HepG2 (cell line): Measurements from ENCODE around the gene C2orf81. TPM values are rescaled to one million over a fixed set of nuclear protein-coding genes. Genes with fewer than 3 reads are reported as not detected.

Source experiments
- ATAC-seq: fragments of 200-7000 bp; cut with Tn5 transposase; 3 replicates; pipeline ENCODE4 v1.9.1; 2020; ENCODE audit warnings: mild to moderate bottlenecking, moderate library complexity
- BruUV-seq: library from RNA; stranded (reverse); fragments of 400-500 nt; replicated peaks from 2 replicates; lab custom pipeline; 2021; lab: Mats Ljungman, UMichigan
- CTCF ChIA-PET: fragments of 300-600 bp; formaldehyde crosslinking; extraction: SDS; loops from one replicate; lab custom pipeline; 2021; ENCODE audit warnings: low total read pairs, inconsistent platforms, low intra/inter-chr PET ratio; lab: Yijun Ruan, JAX
- POLR2A ChIA-PET: fragments of 350-600 bp; sonication (Branson Sonifier 250); formaldehyde crosslinking; loops from one replicate; lab custom pipeline; 2020; ENCODE audit warnings: antibody characterized with exemption, inconsistent platforms; lab: Yijun Ruan, JAX
- DNase-seq: peaks from one replicate; pipeline ENCODE4 v3.0.0-alpha.2; 2015; ENCODE audit warnings: low spot score
- FAIRE-seq: peaks from 3 replicates; lab custom pipeline; 2011; peaks lifted over from hg19 to GRCh38; lab: Jason Lieb, UNC
- H2AFZ ChIP-seq: one replicate; pipeline ENCODE4 v1.6.1; 2011; ENCODE audit warnings: low read length, inconsistent platforms
- H3K27ac ChIP-seq: fragments of 300-600 bp; 3 replicates; pipeline ENCODE4 v1.8.0; 2011; ENCODE audit warnings: mixed run types, mild to moderate bottlenecking, mixed read lengths, low read length, inconsistent platforms; ENCODE audit not compliant: insufficient read depth; ENCODE audit errors: extremely low read length
- H3K27me3 ChIP-seq, 2 experiments: fragments of 200-600 bp in 1 of 2; 2 replicates in 1 of 2; 3 replicates in 1 of 2; pipeline versions ENCODE4 v1.6.0 to v1.8.0; 2011; ENCODE audit warnings: low read length in 2 of 2, mild to moderate bottlenecking in 2 of 2, moderate library complexity in 2 of 2, inconsistent platforms in 1 of 2; ENCODE audit not compliant: insufficient read depth in 2 of 2, control insufficient read depth in 1 of 2
- H3K36me3 ChIP-seq, 2 experiments: fragments of 200-600 bp in 1 of 2; replicated peaks in 1 of 2; 2 replicates in 1 of 2; 3 replicates in 1 of 2; pipeline versions ENCODE4 v1.5.1 to v1.8.0; 2011; ENCODE audit warnings: low read length in 2 of 2, inconsistent platforms in 1 of 2; ENCODE audit not compliant: insufficient read depth in 2 of 2, control insufficient read depth in 1 of 2
- H3K4me1 ChIP-seq: 2 replicates; pipeline ENCODE4 v1.5.1; 2012; ENCODE audit warnings: low read length, inconsistent platforms; ENCODE audit not compliant: insufficient read depth
- H3K4me2 ChIP-seq: 2 replicates; pipeline ENCODE4 v1.6.0; 2011; ENCODE audit warnings: low read depth, low read length, inconsistent platforms
- H3K4me3 ChIP-seq, 3 experiments: fragments of 200-600 bp in 1 of 3; sonication (generic), shearing (Covaris generic) in 1 of 3; replicated peaks in 1 of 3; 2 replicates each; pipeline ENCODE4 v1.5.1; 2011 to 2016; ENCODE audit warnings: low read length in 3 of 3, inconsistent platforms in 2 of 3, low read depth in 2 of 3, mild to moderate bottlenecking in 2 of 3, control low read depth in 1 of 3, mixed read lengths in 1 of 3; ENCODE audit not compliant: insufficient read depth in 1 of 3
- H3K79me2 ChIP-seq: one replicate; pipeline ENCODE4 v1.6.1; 2011; ENCODE audit warnings: low read length, inconsistent platforms; ENCODE audit not compliant: insufficient read depth
- H3K9ac ChIP-seq: 2 replicates; pipeline ENCODE4 v1.6.0; 2011; ENCODE audit warnings: mild to moderate bottlenecking, low read depth, low read length, inconsistent platforms; ENCODE audit not compliant: insufficient read depth
- H3K9me3 ChIP-seq: 2 replicates; pipeline ENCODE4 v1.5.1; 2012; ENCODE audit warnings: mild to moderate bottlenecking, low read length
- H4K20me1 ChIP-seq: 2 replicates; pipeline ENCODE4 v1.6.0; 2011; ENCODE audit warnings: inconsistent platforms, mild to moderate bottlenecking, low read length, moderate library complexity; ENCODE audit not compliant: insufficient read depth
- ATF1 ChIP-seq: IDR thresholded peaks from 2 replicates; pipeline ENCODE4 v1.6.1; 2016; ENCODE audit warnings: mild to moderate bottlenecking, control low read depth
- HDAC2 ChIP-seq: sonication (generic); formaldehyde crosslinking; IDR thresholded peaks from 2 replicates; pipeline ENCODE4 v1.4.0; 2020; ENCODE audit warnings: missing genetic modification reagents
- MYNN ChIP-seq: sonication (generic); formaldehyde crosslinking; IDR thresholded peaks from 2 replicates; pipeline ENCODE4 v1.4.0; 2020; ENCODE audit warnings: mild to moderate bottlenecking, low read depth, missing genetic modification reagents
- NFE2 ChIP-seq: sonication (generic); formaldehyde crosslinking; IDR thresholded peaks from 2 replicates; pipeline ENCODE4 v1.4.0; 2020; ENCODE audit warnings: missing genetic modification reagents
- NFE2L2 ChIP-seq: fragments of 150-350 bp; IDR thresholded peaks from 2 replicates; pipeline ENCODE4 v1.6.1; 2014; ENCODE audit warnings: low read length
- POLR2A ChIP-seq, 2 experiments: IDR thresholded peaks; 2 replicates each; pipeline ENCODE4 v1.6.1; 2011; ENCODE audit warnings: low read depth in 2 of 2, low read length in 2 of 2, mild to moderate bottlenecking in 1 of 2, moderate library complexity in 1 of 2; ENCODE audit not compliant: insufficient read depth in 1 of 2
- POLR2AphosphoS5 ChIP-seq: IDR thresholded peaks from 2 replicates; pipeline ENCODE4 v1.6.1; 2012; ENCODE audit warnings: low read depth, low read length
- TBP ChIP-seq: sonication (generic); formaldehyde crosslinking; IDR thresholded peaks from 2 replicates; pipeline ENCODE4 v1.5.0; 2020; ENCODE audit warnings: missing genetic modification reagents
- UBTF ChIP-seq: sonication (generic); formaldehyde crosslinking; IDR thresholded peaks from 2 replicates; pipeline ENCODE4 v1.4.0; 2020; ENCODE audit warnings: mild to moderate bottlenecking, missing genetic modification reagents
- USF2 ChIP-seq, 2 experiments: sonication (generic) in 1 of 2; formaldehyde crosslinking in 1 of 2; IDR thresholded peaks; 2 replicates each; pipeline versions ENCODE4 v1.5.1 to v1.6.1; 2011 to 2020; ENCODE audit warnings: borderline replicate concordance in 1 of 2, low read depth in 1 of 2, low read length in 1 of 2, mild to moderate bottlenecking in 1 of 2, missing genetic modification reagents in 1 of 2, moderate library complexity in 1 of 2
- ZNF124 ChIP-seq: sonication (generic); formaldehyde crosslinking; IDR thresholded peaks from 2 replicates; pipeline ENCODE4 v1.4.0; 2020; ENCODE audit warnings: missing genetic modification reagents
- ZNF343 ChIP-seq: sonication (generic); formaldehyde crosslinking; IDR thresholded peaks from 2 replicates; pipeline ENCODE4 v1.4.0; 2020; ENCODE audit warnings: mild to moderate bottlenecking, missing genetic modification reagents
- ZNF570 ChIP-seq: sonication (generic); formaldehyde crosslinking; IDR thresholded peaks from 2 replicates; pipeline ENCODE4 v1.4.0; 2020; ENCODE audit warnings: mild to moderate bottlenecking, missing genetic modification reagents, borderline replicate concordance
- WGBS: methylation state at CpG from one replicate; pipeline ENCODE4 v1.1.6; 2017; ENCODE audit warnings: low lambda C conversion rate; 5-methylcytosine and 5-hydroxymethylcytosine counted together
- in situ Hi-C: cut with HindIII; loops from 2 replicates; pipeline ENCODE4 v1.10.0; 2017; ENCODE audit warnings: low pct_unique_long_range_greater_than_20kb; ENCODE audit not compliant: extremely low pct_ligation_motif_present
- intact Hi-C: fragments of 100-400 bp; cut with micrococcal nuclease; formaldehyde crosslinking; loops from one replicate; pipeline ENCODE4 v1.10.0; 2022; ENCODE audit not compliant: unreplicated experiment
- polyA plus RNA-seq, 8 experiments: library from polyadenylated mRNA; depleted of rRNA in 3 of 8; stranded (reverse) in 7 of 8; unstranded in 1 of 8; fragments of >200 nt; fragmentation: Illumina TruSeq in 4 of 8; extraction: Trizol in 4 of 8; gene quantifications; 2 replicates each; pipeline versions ENCODE4 v1.2.1 to v1.2.3, GENCODE V29; 2011 to 2016; ENCODE audit warnings: low read depth in 4 of 8, missing spikeins in 1 of 8, mixed read lengths in 1 of 8; ENCODE audit not compliant: insufficient read depth in 1 of 8
- total RNA-seq, 5 experiments: library from RNA; depleted of rRNA; stranded (reverse); fragments of >200 nt; fragmentation: Illumina TruSeq; extraction: Trizol; gene quantifications; 2 replicates each; pipeline ENCODE4 v1.2.3, GENCODE V29; 2016; ENCODE audit warnings: low read depth in 1 of 5

Gene C2orf81
- total and polyA plus RNA-seq, 2 of the 13 experiments (the other 11 are each of a cell fraction or from before 2014, with no cell fraction given): 0.15 to 0.17 TPM

- Histone ChIP-seq H3K9ac (no peak overlapping the region), H3K4me3 (no peak overlapping the region), H2AFZ (no peak overlapping the region), H3K4me1 (peaks cover 91% of the 10 kb centered on the region), H3K79me2 (peaks cover 10% of the 10 kb centered on the region), H3K27ac (no peak overlapping the region)
- ChIA-PET CTCF (no interaction called here), POLR2A (interaction anchor here (0.9 to 9.5 kb wide), 4 partner anchors 12 to 55 kb away, joined by 3 to 272 read pairs (median 66); partner anchors contain the start of genes CCDC142, RTKN, TTC31 and WBP1)
- intact Hi-C loops: no loop called here
- ATAC-seq: no peak
- TF ChIP-seq USF2 (IDR thresholded peaks at IDR 0.05; ENCODE audit: low read depth, low read length) (no peak), USF2 (CRISPR knock-in tag; IDR thresholded peaks at IDR 0.05; ENCODE audit: borderline replicate concordance) (no peak), ZNF343 (CRISPR knock-in tag) (no peak), POLR2AphosphoS5 (peak; percentile 21; the same call in 1 of the 2 replicates), MYNN (CRISPR knock-in tag) (no peak), NFE2 (CRISPR knock-in tag) (no peak), NFE2L2 (no peak), ATF1 (CRISPR knock-in tag) (no peak), POLR2A (IDR thresholded peaks at IDR 0.05; ENCODE audit: insufficient read depth in 1 of 2, low read depth in 2 of 2, low read length in 2 of 2) (0 out of 4 replicates have a peak, but pooled peaks of 1 of the 2 experiments have one; percentile 30), UBTF (CRISPR knock-in tag) (no peak), TBP (CRISPR knock-in tag) (no peak), ZNF570 (CRISPR knock-in tag) (no peak), HDAC2 (CRISPR knock-in tag) (no peak), ZNF124 (CRISPR knock-in tag) (no peak)
- TF ChIP-seq, all 625 proteins: peak for 2
- H3K36me3 ChIP-seq: peaks cover 41 to 72% of the 10 kb centered on the region in 2 experiments
- DNase-seq (no peak), FAIRE-seq (no peak)
- H3K27me3 ChIP-seq: no peaks in the 10 kb centered on the region
- no peaks in the 10 kb centered on the region for H3K9me3 ChIP-seq
- peaks cover 22% of the 10 kb centered on the region; the same call in 1 of the 2 replicates for H4K20me1 ChIP-seq
- 94% methylated on average over 3 of the region's 3 CpGs for WGBS
- in situ Hi-C loops: no loop called here
- no TSS peak for BruUV-seq
- H3K4me2 ChIP-seq: no peak overlapping the region
Measured at GRCh38 chr2:74427551-74427950, 6.1 kb upstream of the C2orf81 start.
